NCI-H128 (cell line): ENCODE results near the gene DLX4.

Experiments
- DNase-seq: peaks from one replicate; lab custom pipeline; 2025; ENCODE audit not compliant: unreplicated experiment; lab: John Stamatoyannopoulos, UW

Gene DLX4

GRCh38 chr17:49998836-49999511 lies 30.0 kb downstream of the DLX4 start:
- DNase-seq, result no peak

GRCh38 chr17:50003911-50004310 lies 34.9 kb downstream of the DLX4 start:
- DNase-seq, result no peak

DNA sequence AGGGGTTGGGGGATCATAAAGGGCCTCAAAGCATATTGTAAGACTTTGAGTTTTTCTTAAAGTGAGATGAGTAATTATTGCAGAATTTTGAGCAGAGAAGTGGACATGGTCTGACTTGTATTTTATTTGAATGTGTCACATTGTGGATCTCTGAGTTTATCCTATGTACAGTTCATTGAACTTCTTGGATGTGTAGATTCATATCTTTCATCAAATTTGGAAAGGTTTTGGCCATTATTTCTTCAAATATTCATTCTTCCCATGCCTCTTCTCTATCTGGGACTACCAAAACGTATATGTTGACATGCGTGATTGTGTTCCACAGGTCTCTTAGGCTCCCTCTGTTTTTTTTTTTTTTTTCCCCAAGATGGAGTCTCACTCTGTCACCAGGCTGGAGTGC lies 40.3 kb downstream of the DLX4 start:
- no peak for DNase-seq

DNA sequence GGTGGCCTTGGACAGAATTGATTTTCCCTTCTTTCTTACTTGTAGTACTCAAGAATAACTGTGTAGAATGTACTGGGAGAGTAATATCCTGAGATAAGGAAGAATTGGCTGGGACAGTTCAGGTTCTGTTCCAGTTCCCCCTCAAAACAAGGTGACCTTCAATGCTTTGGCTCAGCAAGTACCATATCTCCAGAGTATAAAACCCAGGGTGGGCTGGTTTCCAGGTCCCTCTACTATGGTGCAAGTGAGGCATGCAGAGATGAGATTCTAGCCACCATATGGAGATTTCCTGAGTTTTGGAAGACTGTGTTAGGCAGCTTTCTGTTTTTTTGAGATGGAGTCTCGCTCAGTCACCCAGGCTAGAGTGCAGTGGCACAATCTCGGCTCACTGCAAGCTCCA lies 44.1 kb downstream of the DLX4 start:
- no peak for DNase-seq

DNA sequence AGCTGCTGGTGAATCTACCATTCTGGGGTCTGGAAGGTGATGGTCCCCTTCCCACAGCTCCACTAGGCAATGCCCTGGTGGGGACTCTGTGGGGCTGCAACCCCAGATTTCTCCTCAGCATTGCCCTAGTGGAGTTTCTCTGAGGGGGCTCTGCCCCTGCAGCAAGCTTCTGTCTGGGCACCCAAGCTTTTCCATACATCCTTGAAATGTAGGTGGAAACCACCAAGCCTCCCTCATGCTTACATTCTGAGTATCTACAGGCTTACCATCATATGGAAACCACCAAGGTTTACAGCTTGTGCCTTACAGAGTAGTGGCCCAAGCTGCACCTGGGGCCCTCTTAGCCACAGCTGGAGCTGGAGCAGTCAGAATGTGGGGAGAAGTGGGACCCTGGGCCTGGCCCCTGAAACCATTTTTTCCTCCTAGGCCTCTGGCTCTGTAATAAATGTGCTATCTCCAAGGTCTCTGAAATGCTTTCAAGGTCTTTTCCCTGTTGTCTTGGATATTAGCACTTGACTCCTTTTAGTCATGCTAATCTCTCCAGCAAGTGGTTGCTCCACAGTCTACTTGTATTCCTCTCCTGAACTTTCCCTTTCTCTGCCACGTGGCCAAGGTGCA lies 45.6 kb downstream of the DLX4 start:
- DNase-seq, result no peak

DNA sequence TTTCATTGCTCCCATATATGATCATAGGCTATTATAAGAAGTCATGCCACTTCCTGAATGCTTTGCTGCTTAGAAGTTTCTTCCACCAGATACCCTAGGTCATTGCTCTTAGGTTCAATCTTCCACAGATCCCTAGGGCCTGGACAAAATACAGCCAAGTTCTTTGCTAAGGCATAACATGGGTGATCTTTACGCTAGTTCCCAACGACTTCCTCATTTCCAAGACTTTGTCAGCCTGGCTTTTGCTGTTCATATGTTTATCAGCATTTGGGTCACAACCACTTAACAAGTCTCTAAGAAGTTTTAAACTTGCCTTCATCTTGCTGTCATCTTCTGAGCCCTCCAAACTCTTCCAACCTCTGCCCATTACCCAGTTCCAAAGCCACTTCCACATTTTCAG lies 46.2 kb downstream of the DLX4 start:
- no peak for DNase-seq

DNA sequence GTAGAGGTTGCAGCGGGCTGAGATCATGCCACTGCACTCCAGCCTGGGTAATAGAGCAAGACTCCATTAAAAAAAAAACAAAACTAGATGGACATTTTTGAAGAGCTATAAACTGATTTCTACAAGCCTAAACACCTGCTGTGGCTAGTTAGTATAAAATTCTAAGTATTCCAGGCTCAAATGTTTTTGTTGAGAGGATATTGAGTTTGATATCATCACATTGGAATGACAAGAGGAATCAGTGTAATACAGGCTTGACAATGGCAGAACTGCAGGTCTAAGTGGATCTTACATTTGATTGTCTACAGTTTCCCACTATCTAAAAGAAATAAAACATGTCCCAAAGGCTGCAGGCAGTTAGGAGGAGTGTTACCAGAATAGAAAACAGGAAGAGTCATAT lies 49.9 kb downstream of the DLX4 start:
- no peak for DNase-seq

DNA sequence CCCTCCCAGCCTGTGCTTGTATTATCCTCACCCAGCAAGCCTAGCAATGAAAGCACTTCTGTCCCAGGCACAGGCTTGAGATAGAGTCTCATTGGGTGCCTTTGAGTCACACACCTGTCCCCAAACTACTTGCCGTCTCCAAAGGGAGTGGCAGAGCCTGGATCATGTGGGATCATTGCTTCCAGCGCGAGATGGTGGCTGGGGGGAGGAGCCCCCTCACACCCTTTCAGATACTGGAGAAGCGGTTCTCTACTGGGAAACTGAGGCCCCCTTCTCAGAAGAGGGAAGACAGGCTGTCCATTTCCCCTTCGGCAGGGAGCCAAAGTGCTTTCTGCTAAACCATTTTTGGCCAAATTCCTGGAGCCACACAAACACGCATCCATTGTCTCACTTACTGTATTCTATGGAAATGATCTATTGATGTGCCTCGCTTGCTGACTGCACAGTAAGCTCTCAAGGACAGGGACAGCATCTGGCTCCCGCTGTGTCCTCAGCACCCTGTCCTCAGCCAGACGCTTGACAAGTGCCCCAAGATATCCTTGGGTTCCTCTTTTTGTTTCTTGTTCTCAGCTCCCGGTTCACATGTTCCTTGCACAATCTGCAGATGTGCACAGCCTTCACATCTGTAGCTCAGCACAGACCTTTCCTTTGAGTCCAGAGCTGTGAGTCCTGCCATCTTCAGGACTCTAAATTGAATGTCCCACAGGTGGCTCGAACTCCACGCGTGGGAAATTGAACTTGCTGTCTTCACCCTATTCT lies 52.0 kb downstream of the DLX4 start:
- DNase-seq, result no peak

DNA sequence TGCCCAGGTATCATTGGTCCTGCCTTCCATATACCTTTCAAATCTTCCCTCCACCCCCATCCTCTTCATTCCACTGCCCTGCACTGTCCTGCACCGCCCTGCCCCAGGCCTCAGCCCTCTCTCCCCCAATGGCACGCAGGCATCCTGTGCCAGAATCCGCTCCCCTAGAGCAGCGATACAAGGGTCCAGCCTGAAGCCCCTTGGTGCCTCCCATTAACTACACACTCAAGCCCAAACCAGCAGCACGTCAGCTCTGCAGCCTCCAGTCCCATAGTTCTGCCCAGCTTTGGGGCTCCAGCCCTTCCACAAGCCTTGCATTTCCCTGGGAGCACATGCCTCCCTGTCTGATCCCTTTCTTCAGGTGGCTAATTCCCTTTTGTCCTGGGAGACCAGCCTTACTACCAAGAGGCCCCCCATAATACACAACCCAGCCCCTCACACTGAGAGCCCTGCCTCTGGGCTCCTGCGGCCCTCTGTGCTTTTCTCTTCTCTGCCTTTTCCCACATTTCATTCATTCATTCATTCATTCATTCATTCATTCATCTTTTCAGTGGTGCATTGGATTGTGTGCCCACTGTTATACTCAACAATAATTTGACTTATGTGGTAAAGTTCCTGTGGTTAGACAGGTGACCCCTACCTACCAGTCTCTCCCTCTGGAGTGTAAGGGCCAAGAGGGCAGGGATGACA lies 52.8 kb downstream of the DLX4 start:
- DNase-seq, result no peak

- no peak for DNase-seq
Measured at GRCh38 chr17:50022463-50023130, 53.6 kb downstream of the DLX4 start.

- no peak for DNase-seq
Measured at GRCh38 chr17:50023520-50023919, 54.5 kb downstream of the DLX4 start.
